Stimulated activated CD8-positive, alpha-beta memory T cell treated with anti-CD3 and anti-CD28 coated beads, Interleukin-4, amount 100 ng/mL, for 24 hours (primary cell): Measurements from ENCODE around the gene SMDT1.

ENCODE experiments used
- DNase-seq: peaks from one replicate; pipeline ENCODE4 v3.0.0-alpha.2; 2020; ENCODE audit warnings: low read depth

SMDT1 gene, protein sequence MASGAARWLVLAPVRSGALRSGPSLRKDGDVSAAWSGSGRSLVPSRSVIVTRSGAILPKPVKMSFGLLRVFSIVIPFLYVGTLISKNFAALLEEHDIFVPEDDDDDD

DNA sequence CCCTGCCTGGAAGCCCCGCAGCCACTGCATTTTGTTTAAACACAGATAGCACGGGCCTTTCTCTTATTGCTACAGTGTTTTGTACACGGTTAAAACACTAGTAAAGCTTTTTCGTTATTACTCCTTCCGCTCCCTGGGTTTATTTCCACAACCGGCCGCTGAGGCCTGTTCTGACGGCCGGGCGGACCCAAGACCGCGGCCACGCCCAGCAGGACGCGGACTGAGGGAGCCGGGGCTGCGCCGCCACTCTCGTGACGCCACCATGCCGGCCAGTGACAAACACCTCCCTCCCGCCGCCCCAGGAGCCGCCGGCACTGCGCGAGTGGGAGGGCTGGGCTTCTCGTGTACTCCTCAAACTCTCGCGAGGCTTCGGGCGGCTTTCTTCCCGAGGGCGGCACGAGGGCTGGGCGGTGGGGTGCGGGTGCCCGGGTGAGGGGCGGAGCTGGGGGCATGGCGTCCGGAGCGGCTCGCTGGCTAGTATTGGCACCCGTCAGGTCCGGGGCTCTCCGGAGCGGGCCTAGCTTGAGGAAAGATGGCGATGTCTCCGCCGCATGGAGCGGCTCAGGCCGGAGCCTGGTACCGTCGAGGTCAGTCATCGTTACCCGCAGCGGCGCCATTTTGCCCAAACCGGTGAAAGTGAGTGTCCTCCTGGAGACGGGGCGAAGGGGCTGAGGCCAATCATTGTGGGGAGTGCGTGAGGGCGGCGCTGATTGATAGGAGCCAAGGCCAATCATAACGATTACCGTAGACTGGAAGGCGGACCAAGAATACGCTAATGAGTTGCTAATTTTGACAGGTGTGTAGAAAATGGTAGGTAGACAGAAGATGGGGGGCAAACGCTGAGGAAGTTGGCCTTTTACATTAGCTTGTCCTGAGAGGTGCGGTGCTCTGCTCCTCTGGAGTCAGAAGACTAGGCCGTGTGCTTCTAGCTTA lies at the start of gene SMDT1:
SMDT1 (plus strand) TSS at position 382 of the 933 bp plus-strand sequence; CDS start at position 451, 69 bp downstream.
- peak; percentile 95 for DNase-seq

DNA sequence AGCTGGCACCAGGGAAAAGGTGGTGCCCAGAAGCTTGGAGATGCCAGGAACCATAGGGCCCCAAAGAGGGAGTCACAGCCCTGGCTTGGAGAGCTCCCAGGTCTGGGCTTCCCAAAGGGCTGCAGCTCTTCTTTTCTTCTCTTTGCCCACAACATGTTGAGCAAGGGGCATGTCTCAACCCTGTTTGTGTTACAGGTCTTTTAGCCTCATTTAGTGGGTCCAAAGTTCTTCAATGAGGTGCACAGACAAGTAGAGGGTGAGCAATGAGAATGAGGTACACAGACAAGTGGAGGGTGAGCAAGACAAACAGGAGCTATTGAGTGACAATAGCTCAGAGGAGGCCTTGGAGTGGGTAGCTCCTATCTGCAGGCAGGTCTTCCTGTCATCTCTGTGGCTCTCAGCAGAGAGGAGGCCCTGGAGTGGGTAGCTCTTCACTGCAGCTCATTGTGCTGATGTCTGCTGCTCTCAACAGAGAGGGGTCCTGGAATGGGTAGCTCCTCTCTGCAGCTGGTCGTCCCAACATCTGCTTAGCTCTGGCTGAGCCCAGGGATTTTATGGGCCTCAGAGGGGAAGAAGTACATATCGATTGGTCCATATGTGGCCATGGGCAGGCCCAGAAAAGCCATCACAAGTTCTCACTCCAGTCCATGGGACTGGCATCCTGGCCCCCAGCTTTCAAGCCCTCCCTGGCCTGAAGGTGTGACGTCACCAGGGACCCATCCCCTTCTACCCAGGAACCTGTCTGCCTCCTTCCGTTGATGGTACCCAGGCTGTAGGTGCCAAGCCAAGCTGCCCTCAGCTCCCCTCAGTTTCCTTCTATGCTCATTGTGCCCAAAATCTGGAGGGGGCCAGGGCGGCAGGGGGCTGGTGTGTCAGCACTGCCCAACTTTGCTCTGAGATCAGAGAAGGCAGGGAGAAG lies 46.0 kb upstream of the SMDT1 start:
- DNase-seq = no peak

DNA sequence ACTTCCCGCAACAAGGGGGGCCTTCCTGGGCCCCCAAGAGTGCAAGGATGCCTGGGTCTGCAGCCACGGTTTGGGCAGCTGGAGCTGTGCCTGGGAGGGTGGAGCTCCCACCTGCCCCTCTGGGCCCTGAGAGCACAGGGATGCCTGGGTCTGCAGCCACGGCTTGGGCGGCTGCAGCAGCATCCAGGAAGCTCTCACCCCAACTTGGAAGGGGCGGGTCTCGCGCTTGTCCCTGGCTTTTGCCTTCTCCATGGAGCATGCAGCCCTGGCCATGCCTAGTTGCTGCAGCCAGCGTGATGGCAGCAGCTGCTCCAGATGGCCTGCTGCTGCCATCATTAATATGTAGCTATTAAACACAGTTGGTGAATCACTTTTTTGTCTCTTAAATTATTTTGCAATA lies 44.2 kb upstream of the SMDT1 start:
- no peak for DNase-seq

DNA sequence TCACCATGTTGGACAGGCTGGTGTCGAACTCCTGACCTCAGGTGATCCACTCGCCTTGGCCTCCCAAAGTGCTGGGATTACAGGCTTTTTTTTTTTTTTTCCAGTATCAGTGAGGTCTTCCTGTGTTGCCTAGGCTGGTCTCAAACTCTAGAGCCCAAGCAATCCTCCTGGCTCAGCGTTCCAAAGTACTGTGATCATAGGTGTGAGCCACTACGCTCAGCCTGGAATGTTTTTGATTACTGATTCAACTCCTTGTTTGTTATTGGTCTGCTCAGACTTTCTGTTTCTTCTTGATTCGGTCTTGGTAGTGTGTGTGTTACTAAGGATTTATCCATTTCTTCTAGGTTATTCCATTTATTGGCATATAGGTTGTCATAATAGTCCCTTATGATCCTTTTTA lies 40.2 kb upstream of the SMDT1 start:
- no peak for DNase-seq

DNA sequence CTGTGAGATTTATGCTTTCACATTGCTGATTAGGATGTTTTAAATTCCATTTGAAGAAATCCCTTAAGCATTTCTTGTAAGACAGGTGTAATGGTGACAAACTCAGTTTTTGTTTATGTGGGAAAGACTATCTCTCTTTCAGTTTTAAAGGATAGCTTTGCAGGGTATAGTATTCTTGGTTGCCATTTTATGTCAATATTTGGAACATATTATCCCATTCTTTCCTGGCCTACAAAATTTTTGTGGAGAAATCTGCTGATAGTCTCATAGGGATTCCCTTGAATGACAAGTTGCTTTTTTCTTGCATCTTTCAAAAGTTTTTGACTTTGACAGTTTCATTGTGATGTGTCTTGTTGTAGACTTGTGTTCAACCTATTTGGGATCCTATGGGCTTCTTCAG lies 37.7 kb upstream of the SMDT1 start:
- DNase-seq = no peak

DNA sequence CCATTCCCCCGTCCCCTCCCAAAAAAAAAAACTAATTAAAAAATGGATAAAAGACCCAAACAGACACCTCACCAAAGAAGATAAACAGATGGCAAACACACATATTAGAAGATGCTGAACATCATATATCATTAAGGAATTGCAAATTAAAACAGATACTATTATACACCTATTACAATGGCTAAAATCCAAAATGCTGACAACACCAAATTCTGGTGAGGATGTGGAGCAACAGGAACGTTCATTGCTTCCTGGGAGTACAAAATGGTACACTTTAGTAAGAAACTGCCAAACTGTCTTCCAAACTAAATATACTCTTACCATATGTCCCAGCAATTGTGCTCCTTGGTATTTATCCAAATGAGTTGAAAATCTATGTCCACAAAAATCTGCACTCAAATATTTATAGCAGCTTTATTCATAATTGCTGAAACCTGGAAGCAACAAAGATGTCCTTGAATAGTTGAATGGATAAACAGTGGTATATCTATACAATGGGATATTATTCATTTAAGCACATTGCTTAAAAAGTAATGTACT lies 28.8 kb upstream of the SMDT1 start:
- DNase-seq = no peak

DNA sequence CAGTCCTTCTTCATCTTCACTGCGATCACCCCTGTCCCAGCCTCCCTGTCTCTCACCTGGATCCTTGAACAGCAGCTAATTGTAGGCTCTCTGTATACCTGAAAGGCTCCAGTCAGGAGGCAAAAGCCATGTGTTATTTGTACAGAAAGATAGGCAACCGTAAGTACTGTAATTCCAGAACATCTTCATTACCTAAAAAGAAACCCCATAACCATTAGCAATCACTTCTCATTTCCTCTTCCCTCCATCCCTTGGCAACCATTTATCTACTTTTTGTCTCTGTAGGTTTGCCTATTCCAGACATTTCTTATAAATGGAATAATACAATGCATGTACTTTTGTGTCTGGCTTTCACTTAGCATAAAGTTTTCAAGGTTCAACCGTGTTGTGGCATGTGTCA lies 26.7 kb upstream of the SMDT1 start:
- DNase-seq = no peak

DNA sequence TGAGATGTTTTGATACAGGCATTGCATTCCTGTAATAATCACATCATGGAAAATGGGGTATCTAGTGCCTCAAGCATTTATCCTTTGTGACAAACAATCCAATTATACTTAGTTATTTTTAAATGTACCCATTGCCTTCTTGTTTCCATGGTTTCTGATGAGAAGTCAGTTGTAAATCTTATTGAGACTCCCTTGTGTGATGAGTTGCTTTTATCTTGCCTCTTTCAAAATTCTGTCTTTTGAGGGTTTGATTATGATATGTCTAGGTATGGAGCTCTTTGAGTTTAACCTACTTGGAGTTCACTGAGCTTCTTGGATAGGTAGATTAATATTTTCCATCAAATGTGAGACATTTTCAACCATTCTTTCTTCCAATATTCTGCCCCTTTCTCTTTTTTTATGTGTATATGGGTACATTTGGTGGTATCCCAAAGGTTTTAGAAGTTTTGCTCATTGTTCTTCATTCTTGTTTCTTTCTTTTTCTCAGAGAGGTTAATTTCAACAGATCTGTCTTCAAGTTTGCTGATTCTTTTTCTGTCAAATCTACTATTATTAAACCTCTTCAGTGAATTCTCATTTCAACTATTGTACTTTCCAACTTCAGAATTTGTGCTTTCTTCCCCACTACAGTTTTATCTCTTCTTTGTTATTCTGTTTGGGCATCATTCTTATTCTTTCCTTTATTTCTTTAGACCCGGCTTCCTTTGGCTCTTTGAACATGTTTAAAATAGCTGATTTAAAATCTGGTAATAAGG lies 22.6 kb upstream of the SMDT1 start:
- DNase-seq = no peak

DNA sequence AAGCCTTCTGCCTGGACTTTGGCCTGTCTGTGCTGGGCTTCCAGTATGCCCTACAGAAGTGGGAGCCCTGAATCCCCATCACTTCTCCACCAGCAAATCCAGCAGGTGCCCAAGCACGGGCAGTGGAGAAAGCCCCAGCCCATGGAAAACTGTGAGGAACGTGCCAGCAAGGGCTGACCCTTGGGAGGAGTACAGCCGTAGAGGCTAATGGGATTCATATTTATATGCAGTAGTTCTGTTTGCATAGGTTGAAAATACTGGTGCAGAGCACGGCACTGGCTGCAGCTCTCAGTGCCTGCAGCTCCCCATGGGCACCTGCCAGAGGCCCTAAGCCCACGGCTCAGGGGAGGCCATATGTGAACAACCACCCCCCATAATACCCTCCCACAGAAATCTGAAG lies 19.0 kb upstream of the SMDT1 start:
- no peak for DNase-seq

DNA sequence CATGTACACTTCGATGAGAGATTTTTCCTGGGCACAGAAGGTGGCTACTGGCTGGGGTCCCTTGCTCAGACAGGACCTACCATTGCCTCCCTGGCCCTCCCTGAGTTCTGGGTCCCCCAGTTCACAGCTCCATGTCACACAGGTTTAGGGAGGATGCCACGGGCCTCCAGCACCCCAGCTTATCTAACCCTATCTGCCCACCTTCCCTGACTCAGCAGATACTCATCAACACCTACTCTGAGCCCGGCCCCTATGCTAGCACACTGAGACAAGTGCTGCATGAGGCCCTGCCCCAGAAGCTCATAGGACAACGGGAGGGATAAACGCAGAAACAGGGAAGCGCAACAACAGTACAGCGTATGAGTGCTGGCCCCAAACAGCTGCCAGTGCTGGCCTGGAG lies 18.5 kb upstream of the SMDT1 start:
- no peak for DNase-seq

DNA sequence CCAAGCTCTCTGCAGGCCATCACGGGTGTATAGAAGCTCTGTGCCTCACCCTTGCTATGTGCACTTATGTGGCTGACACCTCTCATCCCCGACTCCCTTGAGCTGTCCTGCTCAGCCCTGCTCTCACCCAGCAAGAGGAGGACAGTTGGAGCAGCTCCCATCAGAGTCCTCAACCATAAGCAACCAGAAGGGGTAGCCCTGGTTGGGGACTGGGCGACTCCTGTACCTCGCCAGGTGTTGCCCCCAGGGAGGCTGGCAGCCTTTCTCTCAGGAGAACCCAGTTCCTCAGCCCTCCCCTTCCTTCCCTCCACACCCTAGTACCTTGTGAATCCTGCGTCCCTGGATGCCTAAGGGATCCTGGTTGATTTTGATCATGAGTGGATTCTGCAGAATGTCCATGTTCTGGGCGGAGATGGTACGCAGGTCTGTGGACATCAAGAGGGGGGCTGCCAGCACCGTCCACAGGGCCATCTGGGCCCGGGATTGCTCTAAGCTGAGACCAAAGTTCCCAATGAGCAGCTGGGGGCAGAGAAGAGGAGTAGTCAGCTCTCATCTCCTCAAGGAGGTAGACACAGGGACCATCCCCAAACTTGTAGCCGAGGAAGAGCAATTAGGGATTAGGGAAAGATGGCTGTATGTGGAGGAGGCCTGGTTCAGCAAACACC lies 16.9 kb upstream of the SMDT1 start:
- DNase-seq = no peak

DNA sequence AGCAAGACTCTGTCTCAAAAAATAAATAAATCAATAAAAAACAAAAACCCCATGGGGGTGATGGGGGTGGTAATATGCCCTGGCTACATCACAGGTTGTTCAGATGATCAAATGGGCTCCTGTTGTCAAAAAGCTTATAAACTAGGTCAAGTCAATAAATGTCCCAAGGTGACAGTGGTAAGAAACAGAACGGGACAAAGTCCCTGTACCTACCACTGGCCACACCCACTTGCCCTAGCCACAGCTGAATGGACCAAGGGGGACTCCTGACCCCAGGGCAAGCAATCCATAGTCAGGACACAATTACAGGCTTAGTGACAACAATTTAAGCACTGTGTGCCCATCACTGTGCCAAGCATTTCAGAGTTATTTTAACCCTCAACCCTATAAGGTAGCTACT lies 14.9 kb upstream of the SMDT1 start:
- DNase-seq = no peak

DNA sequence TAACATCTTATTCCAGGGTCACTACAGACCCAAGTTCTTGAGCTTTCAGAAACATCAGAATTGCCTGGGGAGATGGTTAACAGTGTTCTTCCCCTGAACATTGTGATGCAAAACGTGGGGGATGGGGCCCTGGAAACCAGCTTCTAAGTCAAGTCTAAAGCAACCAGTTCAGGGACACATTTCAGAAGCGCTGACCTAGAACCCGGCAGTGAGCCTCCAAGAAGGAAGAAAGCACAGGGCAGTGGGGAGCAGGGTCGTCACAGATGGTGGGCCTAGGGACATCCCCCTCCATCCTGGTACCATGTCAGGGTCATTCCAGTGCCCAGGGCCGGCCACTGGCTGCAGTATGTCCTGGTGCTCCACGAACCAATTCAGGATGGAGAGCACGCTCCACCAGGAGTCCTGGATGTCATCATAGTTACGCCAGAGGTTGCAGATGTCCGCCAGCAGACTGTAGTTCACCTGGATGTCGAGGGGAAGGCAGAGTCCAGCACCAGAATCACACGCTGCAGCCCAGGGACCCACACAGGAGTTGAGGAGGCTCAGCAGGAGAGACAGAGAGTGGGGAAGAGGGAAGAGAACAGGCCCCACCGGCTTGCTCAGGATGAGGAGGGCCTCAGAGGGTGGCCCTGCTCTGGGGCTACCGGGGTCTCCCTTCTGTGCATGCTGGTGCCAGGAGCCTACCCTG lies 13.9 kb upstream of the SMDT1 start:
- no peak for DNase-seq

DNA sequence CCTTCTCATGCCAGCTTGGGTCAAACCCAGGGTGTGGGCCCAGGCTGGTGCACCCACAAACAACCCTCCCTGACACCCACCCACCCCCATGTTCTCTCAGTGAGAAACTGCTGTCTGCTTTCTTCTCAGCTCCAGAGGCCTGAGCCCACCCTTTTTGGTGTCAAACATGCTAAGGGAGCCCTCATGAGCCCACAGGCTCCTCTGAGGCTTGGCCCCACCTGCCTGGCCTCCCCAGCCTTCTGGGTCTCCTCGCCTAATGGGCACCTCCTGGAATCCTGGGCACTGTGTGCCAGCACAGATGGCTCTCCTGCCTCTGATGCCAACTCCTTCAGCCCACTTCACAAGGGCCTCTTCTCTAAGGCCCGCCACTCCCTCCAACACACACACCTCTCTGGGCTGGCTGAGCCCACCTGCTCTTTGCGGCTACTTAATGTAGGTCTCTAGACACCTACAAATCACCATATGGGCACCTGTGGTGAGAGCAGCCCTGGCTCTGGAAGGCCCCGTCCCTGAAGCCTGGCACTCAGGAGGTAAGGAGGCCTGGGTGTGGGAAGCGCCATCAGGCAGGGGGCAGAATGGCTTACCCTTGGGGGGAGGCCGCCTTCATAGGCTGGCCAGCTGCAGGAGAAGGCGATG lies 13.3 kb upstream of the SMDT1 start:
- no peak for DNase-seq

DNA sequence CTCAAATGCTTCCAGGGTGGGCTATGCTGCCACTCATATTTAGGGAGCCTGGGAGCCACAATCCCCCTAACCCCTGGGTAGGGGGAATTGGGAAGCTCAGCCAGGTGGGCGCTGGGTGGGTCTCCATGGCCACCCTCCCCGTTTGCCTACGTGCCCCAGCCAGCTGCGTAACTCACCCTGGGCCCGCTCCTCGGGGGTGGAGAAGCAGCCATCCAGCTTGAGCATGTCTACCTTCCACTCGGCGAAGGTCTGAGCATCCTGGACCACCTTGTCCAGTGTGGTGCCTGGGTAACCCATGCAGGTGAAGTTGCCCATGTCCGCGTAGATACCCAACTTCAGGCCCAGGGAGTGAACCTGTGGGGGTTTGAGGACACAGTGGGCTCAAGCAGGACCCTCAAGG lies 12.6 kb upstream of the SMDT1 start:
- no peak for DNase-seq

DNA sequence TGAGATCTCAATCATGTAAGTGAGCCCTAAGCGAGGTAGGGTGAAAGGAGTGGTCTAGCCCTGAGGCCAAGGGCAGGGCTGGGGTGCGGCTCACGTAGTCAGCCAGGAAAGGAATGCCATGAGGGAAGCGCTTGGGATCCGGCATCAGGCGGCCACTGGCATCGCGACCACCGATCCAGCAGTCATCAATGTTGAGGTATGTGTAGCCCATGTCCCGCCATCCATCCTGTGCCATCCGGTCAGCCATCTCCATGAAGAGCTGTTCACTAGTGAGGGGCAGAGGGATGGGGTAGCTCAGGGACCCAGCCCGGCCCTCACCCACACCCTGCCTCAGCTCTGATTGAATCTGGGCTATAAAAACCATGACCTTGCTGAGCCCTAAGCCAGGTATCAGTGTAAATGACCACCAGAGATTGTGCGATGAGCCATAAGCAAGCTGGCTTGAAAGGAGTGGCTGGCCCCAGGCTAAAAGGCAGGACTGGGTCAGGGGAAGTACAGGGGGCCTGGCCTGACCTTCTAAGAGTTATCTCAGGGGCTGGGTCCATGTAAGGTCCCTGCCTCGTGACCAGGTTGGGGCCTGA lies 11.7 kb upstream of the SMDT1 start:
- DNase-seq = no peak

DNA sequence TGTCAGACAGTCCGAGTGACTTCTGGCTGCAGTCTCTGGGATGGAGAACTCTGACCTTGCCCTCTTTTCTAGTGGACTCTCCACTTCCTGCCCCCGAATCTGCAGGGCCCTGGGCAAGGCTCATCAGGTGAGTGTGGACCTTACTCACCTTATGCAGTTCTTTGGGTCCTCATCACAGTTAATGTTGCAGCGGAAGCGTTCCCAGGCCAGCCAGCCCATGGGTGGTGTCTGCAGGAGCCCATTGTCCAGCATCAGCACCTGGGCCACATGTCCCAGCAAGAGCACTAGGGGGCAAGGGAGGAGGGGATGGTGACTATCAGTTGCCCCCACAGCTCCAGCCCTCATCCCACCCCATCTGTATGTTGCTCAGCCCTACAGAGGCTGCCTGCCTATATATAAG lies 11.2 kb upstream of the SMDT1 start:
- DNase-seq = no peak

DNA sequence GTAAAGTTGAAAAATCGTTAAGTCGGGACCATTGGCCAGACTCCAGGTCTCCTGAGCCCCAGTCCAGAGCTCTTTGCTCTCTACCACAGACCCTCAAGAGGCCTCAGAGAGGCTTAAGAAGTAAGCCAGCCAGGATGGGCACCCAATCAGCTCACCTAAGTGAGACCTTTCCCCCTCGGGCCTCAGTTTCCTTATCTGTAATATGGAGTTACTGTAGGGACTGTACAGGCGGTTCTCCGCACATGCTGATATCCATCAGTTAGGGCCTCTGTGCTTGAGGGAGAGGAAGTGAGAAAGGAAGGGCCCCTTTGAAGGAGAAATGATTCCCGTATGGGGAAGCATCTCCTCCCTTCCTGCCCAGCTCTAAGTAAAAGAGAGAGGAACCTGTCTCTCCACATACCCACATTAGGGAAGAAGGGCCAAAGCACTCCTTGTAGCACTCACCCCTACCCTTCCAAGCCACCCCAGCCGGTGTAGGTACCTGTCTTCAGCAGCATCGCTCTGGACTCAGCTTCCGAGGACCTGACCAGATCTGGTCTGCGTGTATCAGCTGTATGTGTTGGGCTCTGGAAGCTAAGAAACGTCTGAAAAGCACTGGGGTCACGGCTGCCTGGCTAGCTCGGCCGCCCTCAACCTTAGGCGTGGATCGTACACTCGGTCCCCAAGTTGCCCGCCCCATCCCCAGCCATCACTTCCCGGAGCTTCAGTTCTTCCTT lies 9.5 kb upstream of the SMDT1 start:
- DNase-seq = no peak
